HepG2 (cell line): ENCODE measurements around the gene ARHGAP26.

Experiments
- CTCF ChIP-seq: sonication (generic); formaldehyde crosslinking; IDR thresholded peaks from 2 replicates; pipeline ENCODE4 v1.5.0; 2020; ENCODE audit warnings: mild to moderate bottlenecking, missing genetic modification reagents, moderate library complexity
- EP300 ChIP-seq, 3 experiments: sonication (generic) in 1 of 3; formaldehyde crosslinking in 1 of 3; IDR thresholded peaks; 2 replicates each; pipeline versions ENCODE4 v1.5.1 to v1.6.1; 2011 to 2020; ENCODE audit warnings: low read depth in 2 of 3, low read length in 2 of 3, borderline replicate concordance in 1 of 3, improper control_type of control experiment in 1 of 3, mild to moderate bottlenecking in 1 of 3, missing genetic modification reagents in 1 of 3, moderate library complexity in 1 of 3
- KAT8 ChIP-seq: IDR thresholded peaks from 2 replicates; pipeline ENCODE4 v1.6.1; 2016; ENCODE audit warnings: missing genetic modification reagents, missing compliant biosample characterization
- NFYB ChIP-seq: sonication (generic); formaldehyde crosslinking; IDR thresholded peaks from 2 replicates; pipeline ENCODE4 v1.4.0; 2020; ENCODE audit warnings: missing genetic modification reagents
- NONO ChIP-seq, 2 experiments: fragments of 450-650 bp in 1 of 2; sonication (generic) in 1 of 2; formaldehyde crosslinking in 1 of 2; IDR thresholded peaks in 1 of 2; conservative IDR thresholded peaks in 1 of 2; 2 replicates each; pipeline versions ENCODE4 v1.6.1 to v1.8.0; 2017 to 2022; ENCODE audit warnings: mild to moderate bottlenecking in 1 of 2, missing genetic modification reagents in 1 of 2, moderate library complexity in 1 of 2
- POLR2A ChIP-seq, 2 experiments: IDR thresholded peaks; 2 replicates each; pipeline ENCODE4 v1.6.1; 2011; ENCODE audit warnings: low read depth in 2 of 2, low read length in 2 of 2, mild to moderate bottlenecking in 1 of 2, moderate library complexity in 1 of 2; ENCODE audit not compliant: insufficient read depth in 1 of 2
- SP1 ChIP-seq, 2 experiments: fragments of 450-650 bp in 1 of 2; sonication (generic) in 1 of 2; formaldehyde crosslinking in 1 of 2; IDR thresholded peaks; 2 replicates each; pipeline versions ENCODE4 v1.4.0 to v1.6.1; 2016 to 2020; ENCODE audit warnings: missing genetic modification reagents in 1 of 2
- YY1 ChIP-seq: IDR thresholded peaks from 2 replicates; pipeline ENCODE4 v1.6.1; 2011; ENCODE audit warnings: low read length, low read depth, moderate library complexity, mild to moderate bottlenecking; ENCODE audit not compliant: insufficient read depth, insufficient replicate concordance
- ZNF614 ChIP-seq: IDR thresholded peaks from 2 replicates; pipeline ENCODE4 v1.6.1; 2018; ENCODE audit warnings: missing biosample characterization, missing genetic modification reagents, inconsistent platforms, borderline replicate concordance
- ZSCAN30 ChIP-seq: sonication (generic); formaldehyde crosslinking; IDR thresholded peaks from 2 replicates; pipeline ENCODE4 v1.5.0; 2020; ENCODE audit warnings: mild to moderate bottlenecking, missing genetic modification reagents
- ZSCAN5A ChIP-seq: sonication (generic); formaldehyde crosslinking; IDR thresholded peaks from 2 replicates; pipeline ENCODE4 v1.8.0; 2022; ENCODE audit warnings: mild to moderate bottlenecking, missing genetic modification reagents, borderline replicate concordance

DNA sequence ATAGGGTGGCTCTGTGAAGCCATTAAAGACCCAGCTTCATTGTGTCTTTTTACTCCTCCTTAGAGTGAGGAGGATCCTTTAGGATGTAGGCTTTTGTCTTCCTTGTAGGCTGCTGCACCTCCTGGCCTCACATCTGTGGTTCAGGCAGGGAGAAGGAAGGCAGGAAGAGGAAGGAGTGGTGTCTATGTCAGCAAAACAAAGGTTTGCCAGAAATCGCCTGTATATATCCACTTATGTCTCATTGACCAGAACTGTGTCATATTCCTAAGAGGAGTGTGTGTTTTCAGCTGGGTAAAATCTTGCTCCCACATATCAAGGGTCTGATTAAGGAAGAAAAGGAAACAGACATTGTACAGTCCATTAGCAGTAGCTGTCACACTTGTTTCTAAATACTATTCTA lies 213.8 kb downstream of the ARHGAP26 start:
- TF ChIP-seq CTCF (CRISPR knock-in tag) (no peak), ZSCAN30 (CRISPR knock-in tag) (no peak), NONO (IDR thresholded peaks at IDR 0.05) (no peak), NONO (CRISPR knock-in tag; conservative IDR thresholded peaks at IDR 0.05) (no peak), EP300 (IDR thresholded peaks at IDR 0.05; ENCODE audit: low read depth in 2 of 2, low read length in 2 of 2) (no peak), EP300 (CRISPR knock-in tag; IDR thresholded peaks at IDR 0.05; ENCODE audit: borderline replicate concordance) (no peak), YY1 (no peak), ZSCAN5A (CRISPR knock-in tag) (no peak), ZNF614 (CRISPR knock-in tag) (no peak), SP1 (IDR thresholded peaks at IDR 0.05) (no peak), SP1 (CRISPR knock-in tag; IDR thresholded peaks at IDR 0.05) (no peak), NFYB (no peak), POLR2A (IDR thresholded peaks at IDR 0.05; ENCODE audit: insufficient read depth in 1 of 2, low read depth in 2 of 2, low read length in 2 of 2) (no peak), KAT8 (CRISPR knock-in tag) (no peak)
